Measurements from ENCODE around the gene ARID2.

The ARID2 gene

GRCh38 chr12:45789025-45789424 lies 59.5 kb downstream of the ARID2 start:
- H3K14ac ChIP-seq (ENCODE audit: low read length): no peak overlapping the region
- peaks cover 0 to 3% of the 10 kb centered on the region in 2 donors for H3K36me3 ChIP-seq (replicated peaks in 1 of 2; ENCODE audit: control insufficient read depth in 2 of 2, insufficient read depth in 2 of 2, low read length in 2 of 2)
- H2BK5ac ChIP-seq (ENCODE audit: low read length): no peak overlapping the region

GRCh38 chr12:45794422-45794821 lies 64.9 kb downstream of the ARID2 start:
- no peak overlapping the region for H2AK5ac ChIP-seq (ENCODE audit: low read depth, low read length)
- H3K4ac ChIP-seq (ENCODE audit: low read length): no peak overlapping the region
- H3K4me2 ChIP-seq (ENCODE audit: insufficient read depth, low read length, poor library complexity, severe bottlenecking): no peak overlapping the region
- H3K9ac ChIP-seq (ENCODE audit: low read depth, low read length, poor library complexity): no peak overlapping the region
- H4K8ac ChIP-seq (ENCODE audit: low read depth, low read length): no peak overlapping the region
- no peaks in the 10 kb centered on the region for H3K27me3 ChIP-seq (ENCODE audit: control insufficient read depth in 3 of 3, insufficient read depth in 3 of 3, low read depth in 1 of 3, low read length in 3 of 3)
- no peak overlapping the region for H3K23ac ChIP-seq (ENCODE audit: low read depth, low read length, poor library complexity)
- no peak overlapping the region for H2BK5ac ChIP-seq (ENCODE audit: low read length)
- H2BK12ac ChIP-seq (ENCODE audit: low read length): no peak overlapping the region
- no peak overlapping the region for H3K14ac ChIP-seq (ENCODE audit: low read length)
- no peak for DNase-seq (ENCODE audit: low spot score)
- H2BK120ac ChIP-seq (ENCODE audit: low read depth, low read length): no peak overlapping the region
- WGBS, 2 donors (ENCODE audit: extremely low coverage in 2 of 2, insufficient read length in 2 of 2, insufficient replicate concordance in 1 of 2): no CpG with 5 or more reads among the region's 5 CpGs
- no peak overlapping the region for H2AFZ ChIP-seq (ENCODE audit: low read length)
- no peak overlapping the region for H3K4me3 ChIP-seq (ENCODE audit: low read length in 2 of 2)
- no peak overlapping the region for H2BK15ac ChIP-seq (ENCODE audit: low read length)
- H3K18ac ChIP-seq (ENCODE audit: low read length): no peak overlapping the region
- no peak overlapping the region for H3K27ac ChIP-seq (replicated peaks; ENCODE audit: low read length)
- no peaks in the 10 kb centered on the region for H3K9me3 ChIP-seq (replicated peaks in 1 of 2; ENCODE audit: control insufficient read depth in 2 of 2, insufficient read depth in 1 of 2, low read depth in 1 of 2, low read length in 2 of 2)
- no peaks in the 10 kb centered on the region for H3K4me1 ChIP-seq (ENCODE audit: control insufficient read depth in 2 of 2, insufficient read depth in 1 of 2, low read depth in 1 of 2, low read length in 2 of 2)
- H3K36me3 ChIP-seq (replicated peaks in 1 of 2; ENCODE audit: control insufficient read depth in 2 of 2, insufficient read depth in 2 of 2, low read length in 2 of 2): peaks cover 0 to 16% of the 10 kb centered on the region in 2 donors
- no peak overlapping the region for H4K91ac ChIP-seq (ENCODE audit: low read depth, low read length, poor library complexity)
- peaks cover 4% of the 10 kb centered on the region for H3K79me1 ChIP-seq (ENCODE audit: low read depth, low read length)

More at GRCh38 chr12:45789025-45789424, 59.5 kb downstream of the ARID2 start:
- H3K4me2 ChIP-seq (ENCODE audit: insufficient read depth, low read length, poor library complexity, severe bottlenecking): no peak overlapping the region
- no peak overlapping the region for H3K27ac ChIP-seq (replicated peaks; ENCODE audit: low read length)
- peaks cover 4% of the 10 kb centered on the region for H3K79me1 ChIP-seq (ENCODE audit: low read depth, low read length)
- H3K4me1 ChIP-seq (ENCODE audit: control insufficient read depth in 2 of 2, insufficient read depth in 1 of 2, low read depth in 1 of 2, low read length in 2 of 2): no peaks in the 10 kb centered on the region
- no peak overlapping the region for H3K18ac ChIP-seq (ENCODE audit: low read length)
- H2BK12ac ChIP-seq (ENCODE audit: low read length): no peak overlapping the region
- no peak overlapping the region for H3K4ac ChIP-seq (ENCODE audit: low read length)
- H4K8ac ChIP-seq (ENCODE audit: low read depth, low read length): no peak overlapping the region
- no peak for DNase-seq (ENCODE audit: low spot score)
- H3K9me3 ChIP-seq (replicated peaks in 1 of 2; ENCODE audit: control insufficient read depth in 2 of 2, insufficient read depth in 1 of 2, low read depth in 1 of 2, low read length in 2 of 2): no peaks in the 10 kb centered on the region
- no peak overlapping the region for H2BK120ac ChIP-seq (ENCODE audit: low read depth, low read length)
- H4K91ac ChIP-seq (ENCODE audit: low read depth, low read length, poor library complexity): no peak overlapping the region
- H3K9ac ChIP-seq (ENCODE audit: low read depth, low read length, poor library complexity): no peak overlapping the region
- no peak overlapping the region for H3K4me3 ChIP-seq (ENCODE audit: low read length in 2 of 2)
- no peak overlapping the region for H2BK15ac ChIP-seq (ENCODE audit: low read length)
- H2AFZ ChIP-seq (ENCODE audit: low read length): no peak overlapping the region
- no peaks in the 10 kb centered on the region for H3K27me3 ChIP-seq (ENCODE audit: control insufficient read depth in 3 of 3, insufficient read depth in 3 of 3, low read depth in 1 of 3, low read length in 3 of 3)
- no peak overlapping the region for H2AK5ac ChIP-seq (ENCODE audit: low read depth, low read length)
- no peak overlapping the region for H3K23ac ChIP-seq (ENCODE audit: low read depth, low read length, poor library complexity)

GRCh38 chr12:45801625-45802024 lies 72.1 kb downstream of the ARID2 start:
- no peak overlapping the region for H4K8ac ChIP-seq (ENCODE audit: low read depth, low read length)
- no peak overlapping the region for H3K4me2 ChIP-seq (ENCODE audit: insufficient read depth, low read length, poor library complexity, severe bottlenecking)
- H3K27me3 ChIP-seq (ENCODE audit: control insufficient read depth in 3 of 3, insufficient read depth in 3 of 3, low read depth in 1 of 3, low read length in 3 of 3): peaks cover 0 to 2% (median 0%) of the 10 kb centered on the region in 3 experiments
- H3K9me3 ChIP-seq (replicated peaks in 1 of 2; ENCODE audit: control insufficient read depth in 2 of 2, insufficient read depth in 1 of 2, low read depth in 1 of 2, low read length in 2 of 2): peaks cover 2 to 8% of the 10 kb centered on the region in 2 donors
- no peak overlapping the region for H2BK120ac ChIP-seq (ENCODE audit: low read depth, low read length)
- H4K91ac ChIP-seq (ENCODE audit: low read depth, low read length, poor library complexity): no peak overlapping the region
- no peak overlapping the region for H3K4ac ChIP-seq (ENCODE audit: low read length)
- H3K4me1 ChIP-seq (ENCODE audit: control insufficient read depth in 2 of 2, insufficient read depth in 1 of 2, low read depth in 1 of 2, low read length in 2 of 2): no peaks in the 10 kb centered on the region
- no peak overlapping the region for H3K27ac ChIP-seq (replicated peaks; ENCODE audit: low read length)
- H3K18ac ChIP-seq (ENCODE audit: low read length): no peak overlapping the region
- no peak overlapping the region for H3K4me3 ChIP-seq (ENCODE audit: low read length in 2 of 2)
- no peak overlapping the region for H2BK5ac ChIP-seq (ENCODE audit: low read length)
- H2AK5ac ChIP-seq (ENCODE audit: low read depth, low read length): no peak overlapping the region
- no peak overlapping the region for H3K9ac ChIP-seq (ENCODE audit: low read depth, low read length, poor library complexity)
- no peak overlapping the region for H3K23ac ChIP-seq (ENCODE audit: low read depth, low read length, poor library complexity)
- no peak overlapping the region for H2BK15ac ChIP-seq (ENCODE audit: low read length)
- WGBS, 2 donors (ENCODE audit: extremely low coverage in 2 of 2, insufficient read length in 2 of 2, insufficient replicate concordance in 1 of 2): no CpG with 5 or more reads among the region's 2 CpGs
- DNase-seq (ENCODE audit: low spot score): no peak
- peaks cover 2 to 11% of the 10 kb centered on the region in 2 donors for H3K36me3 ChIP-seq (replicated peaks in 1 of 2; ENCODE audit: control insufficient read depth in 2 of 2, insufficient read depth in 2 of 2, low read length in 2 of 2)
- no peak overlapping the region for H2AFZ ChIP-seq (ENCODE audit: low read length)
- H3K14ac ChIP-seq (ENCODE audit: low read length): no peak overlapping the region
- H2BK12ac ChIP-seq (ENCODE audit: low read length): no peak overlapping the region
- H3K79me1 ChIP-seq (ENCODE audit: low read depth, low read length): no peaks in the 10 kb centered on the region

DNA sequence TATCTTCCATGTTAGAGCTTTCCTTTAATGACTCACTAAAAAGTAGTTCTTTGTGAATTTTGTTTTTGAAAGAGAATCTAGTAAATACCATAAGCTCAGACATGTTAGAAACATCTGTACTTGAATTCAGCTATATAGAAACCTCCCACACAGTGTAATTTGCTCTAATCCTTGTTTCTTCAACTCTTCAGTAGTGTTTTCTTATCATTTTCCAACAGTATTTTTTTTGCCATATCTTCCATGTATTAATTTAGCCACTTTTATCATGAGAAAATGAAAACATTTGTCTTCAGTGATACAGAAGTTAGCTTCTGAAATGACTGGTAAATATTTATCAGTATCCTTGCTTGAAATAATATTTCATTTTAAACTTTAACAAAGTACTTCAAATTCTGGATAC lies 73.6 kb downstream of the ARID2 start:
- no peaks in the 10 kb centered on the region for H3K79me1 ChIP-seq (ENCODE audit: low read depth, low read length)
- no peak overlapping the region for H3K27ac ChIP-seq (replicated peaks; ENCODE audit: low read length)
- H3K18ac ChIP-seq (ENCODE audit: low read length): no peak overlapping the region
- no peak overlapping the region for H4K8ac ChIP-seq (ENCODE audit: low read depth, low read length)
- H2BK12ac ChIP-seq (ENCODE audit: low read length): no peak overlapping the region
- H3K23ac ChIP-seq (ENCODE audit: low read depth, low read length, poor library complexity): no peak overlapping the region
- H3K4ac ChIP-seq (ENCODE audit: low read length): no peak overlapping the region
- H3K9ac ChIP-seq (ENCODE audit: low read depth, low read length, poor library complexity): no peak overlapping the region
- H2BK120ac ChIP-seq (ENCODE audit: low read depth, low read length): no peak overlapping the region
- no peak for DNase-seq (ENCODE audit: low spot score)
- H2BK5ac ChIP-seq (ENCODE audit: low read length): no peak overlapping the region
- H2AFZ ChIP-seq (ENCODE audit: low read length): no peak overlapping the region
- no peak overlapping the region for H4K91ac ChIP-seq (ENCODE audit: low read depth, low read length, poor library complexity)
- H3K9me3 ChIP-seq (replicated peaks in 1 of 2; ENCODE audit: control insufficient read depth in 2 of 2, insufficient read depth in 1 of 2, low read depth in 1 of 2, low read length in 2 of 2): peaks cover 2 to 8% of the 10 kb centered on the region in 2 donors
- H3K14ac ChIP-seq (ENCODE audit: low read length): no peak overlapping the region
- H3K4me1 ChIP-seq (ENCODE audit: control insufficient read depth in 2 of 2, insufficient read depth in 1 of 2, low read depth in 1 of 2, low read length in 2 of 2): no peaks in the 10 kb centered on the region
- no peak overlapping the region for H3K4me3 ChIP-seq (ENCODE audit: low read length in 2 of 2)
- peaks cover 2 to 9% of the 10 kb centered on the region in 2 donors for H3K36me3 ChIP-seq (replicated peaks in 1 of 2; ENCODE audit: control insufficient read depth in 2 of 2, insufficient read depth in 2 of 2, low read length in 2 of 2)
- H2AK5ac ChIP-seq (ENCODE audit: low read depth, low read length): no peak overlapping the region
- H3K27me3 ChIP-seq (ENCODE audit: control insufficient read depth in 3 of 3, insufficient read depth in 3 of 3, low read depth in 1 of 3, low read length in 3 of 3): peaks cover 0 to 2% (median 0%) of the 10 kb centered on the region in 3 experiments
- no peak overlapping the region for H3K4me2 ChIP-seq (ENCODE audit: insufficient read depth, low read length, poor library complexity, severe bottlenecking)
- no peak overlapping the region for H2BK15ac ChIP-seq (ENCODE audit: low read length)
